GM21447 (cell line): ENCODE results near the gene YTHDF1.
A peak's percentile ranks its signal among the peaks of the same experiment; 100 is the strongest.
"Not testable (repeated sequence)": the region's sequence is repeated elsewhere in the genome, so short reads cannot be mapped to it uniquely, and the experiment has no call there.

Experiments used
- ATAC-seq: cut with Tn5 transposase; IDR thresholded peaks from one replicate; pipeline ENCODE4 v1.9.1; 2021; ENCODE audit not compliant: unreplicated experiment

The YTHDF1 gene

DNA sequence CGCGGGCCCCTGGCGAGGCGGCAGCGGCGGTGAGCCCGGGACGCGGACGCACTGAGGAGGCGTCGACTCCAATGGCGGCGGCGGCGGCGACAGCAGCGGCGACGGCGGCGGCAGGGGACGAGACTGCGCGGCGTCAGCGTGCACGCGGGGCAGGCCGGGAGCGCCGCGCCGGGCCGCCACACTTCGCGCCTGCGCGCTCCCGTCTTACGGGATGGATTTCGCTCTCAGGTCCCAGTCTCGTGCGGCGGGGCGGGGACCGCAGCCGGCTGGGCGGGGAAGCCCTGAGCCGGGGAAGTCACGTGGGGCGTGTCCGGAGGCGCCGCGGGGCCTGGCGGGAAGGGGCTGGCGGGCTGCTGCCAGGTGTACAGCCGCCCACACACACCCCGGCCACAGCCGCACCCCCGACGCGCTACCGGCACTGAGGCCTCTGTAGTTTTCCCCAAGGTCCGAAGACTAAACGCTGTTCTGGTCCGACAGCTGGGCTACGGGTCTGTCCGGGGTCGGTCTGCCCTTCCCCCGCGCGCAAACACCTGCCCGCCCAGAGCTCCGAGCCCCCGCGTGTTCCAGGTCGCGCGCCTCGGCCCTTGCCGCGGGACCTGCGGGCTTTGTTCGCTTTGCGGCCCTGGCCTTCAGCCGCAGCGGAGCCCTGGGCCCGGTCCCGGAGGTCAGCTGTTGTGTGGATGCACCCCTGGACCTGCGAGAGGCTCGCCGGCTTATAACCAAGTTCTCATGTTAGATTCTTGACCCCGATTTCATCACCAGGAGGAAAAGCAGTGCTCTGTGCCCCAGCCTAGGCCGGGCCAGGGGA, at the start of gene YTHDF1:
Gene YTHDF1 (minus strand): TSS at position 91 of the 808 bp plus-strand sequence. CDS start 239 bp downstream, outside the sequence.
- ATAC-seq, result peak; percentile 80

DNA sequence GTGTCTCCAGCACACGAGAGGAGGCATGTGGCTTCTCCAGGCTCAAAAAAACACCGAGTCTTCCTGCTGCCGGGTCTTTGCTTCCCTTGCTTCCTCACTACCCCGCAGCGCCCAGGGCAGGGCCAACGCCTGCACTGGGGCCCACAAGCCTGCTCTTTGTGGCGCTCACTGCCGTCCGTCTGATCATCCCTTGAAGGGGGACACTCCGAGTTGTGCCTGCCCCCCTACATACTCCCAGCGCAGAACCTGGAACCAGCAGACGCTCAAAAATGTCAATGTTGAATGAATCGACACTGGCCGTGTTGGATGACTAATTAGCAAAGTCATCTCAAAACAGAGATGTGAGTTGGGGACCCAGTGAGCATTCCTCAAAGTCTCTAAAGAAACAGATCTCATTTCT, 48.6 kb upstream of the YTHDF1 start:
- ATAC-seq, result no peak

DNA sequence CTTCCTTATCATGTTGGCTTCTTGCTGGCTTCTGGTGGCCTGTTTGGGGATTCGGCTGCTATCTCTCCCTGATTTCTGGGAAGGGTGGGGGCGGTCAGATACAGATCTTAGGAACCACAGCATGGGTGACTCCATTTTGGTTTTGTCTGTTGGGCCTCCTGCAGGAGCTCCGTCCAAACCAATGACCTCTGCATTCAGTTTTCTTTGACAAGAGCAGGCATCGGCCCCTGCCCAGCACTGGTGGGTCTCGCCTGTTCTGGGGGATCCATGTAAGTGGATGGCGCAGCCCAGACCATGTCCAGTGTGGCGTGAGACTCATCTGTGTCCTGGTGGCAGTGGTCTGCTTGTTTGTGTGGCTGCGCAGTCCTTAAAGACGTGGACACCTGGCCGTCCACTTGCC, 48.1 kb upstream of the YTHDF1 start:
- ATAC-seq, result no peak

DNA sequence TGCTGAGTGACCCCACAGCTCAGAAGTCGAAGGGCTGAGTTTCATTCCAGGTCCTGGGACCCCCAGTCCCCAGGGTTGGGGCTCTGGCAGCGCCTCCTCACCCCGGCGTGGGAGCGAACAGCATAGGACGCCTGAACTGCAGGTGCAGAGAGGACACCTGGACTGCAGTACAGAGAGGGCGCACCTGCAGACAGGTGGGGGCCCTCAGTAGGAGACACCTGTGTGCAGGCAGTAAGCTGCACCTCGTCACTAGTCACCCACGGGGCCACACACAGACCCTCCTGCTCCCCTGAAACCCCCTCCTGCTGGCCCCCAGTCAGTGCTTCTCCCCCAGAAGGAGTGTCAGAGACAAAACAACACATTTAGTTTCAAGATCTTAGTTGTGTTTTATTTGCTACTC, 46.9 kb upstream of the YTHDF1 start:
- no peak for ATAC-seq

DNA sequence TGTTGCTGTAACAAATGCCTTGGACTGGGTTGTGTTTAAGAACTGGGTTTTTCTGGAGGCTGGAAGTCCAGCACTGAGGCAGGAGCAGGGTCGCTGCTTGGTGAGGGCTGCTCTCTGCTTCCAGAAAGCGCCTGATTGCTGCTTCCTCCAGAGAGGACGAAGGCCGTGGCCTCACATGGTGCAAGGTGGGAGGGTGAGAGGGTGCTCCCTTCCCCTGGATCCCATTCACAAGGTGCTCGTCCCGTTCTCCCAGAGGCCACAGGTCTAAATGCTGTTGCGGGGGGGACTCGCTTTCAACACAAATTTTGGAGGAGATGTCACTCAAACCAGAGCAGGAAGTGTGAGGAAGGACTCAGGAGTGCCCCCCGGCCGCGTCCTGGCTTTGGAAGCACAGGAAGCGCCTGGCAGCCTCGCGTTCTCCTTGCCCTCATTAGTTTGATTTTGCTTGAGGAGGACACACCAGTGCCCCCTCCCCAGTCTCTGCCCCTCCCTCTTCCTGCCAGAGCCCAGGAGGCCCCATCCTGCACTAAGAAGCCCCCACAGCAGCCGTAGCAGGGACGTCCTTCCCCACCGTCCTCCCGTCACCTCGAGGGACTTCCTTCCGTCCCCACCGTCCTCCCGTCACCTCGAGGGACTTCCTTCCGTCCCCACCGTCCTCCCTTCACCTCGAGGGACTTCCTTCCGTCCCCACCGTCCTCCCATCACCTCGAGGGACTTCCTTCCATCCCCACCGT, 46.0 kb upstream of the YTHDF1 start:
- ATAC-seq, result no peak

DNA sequence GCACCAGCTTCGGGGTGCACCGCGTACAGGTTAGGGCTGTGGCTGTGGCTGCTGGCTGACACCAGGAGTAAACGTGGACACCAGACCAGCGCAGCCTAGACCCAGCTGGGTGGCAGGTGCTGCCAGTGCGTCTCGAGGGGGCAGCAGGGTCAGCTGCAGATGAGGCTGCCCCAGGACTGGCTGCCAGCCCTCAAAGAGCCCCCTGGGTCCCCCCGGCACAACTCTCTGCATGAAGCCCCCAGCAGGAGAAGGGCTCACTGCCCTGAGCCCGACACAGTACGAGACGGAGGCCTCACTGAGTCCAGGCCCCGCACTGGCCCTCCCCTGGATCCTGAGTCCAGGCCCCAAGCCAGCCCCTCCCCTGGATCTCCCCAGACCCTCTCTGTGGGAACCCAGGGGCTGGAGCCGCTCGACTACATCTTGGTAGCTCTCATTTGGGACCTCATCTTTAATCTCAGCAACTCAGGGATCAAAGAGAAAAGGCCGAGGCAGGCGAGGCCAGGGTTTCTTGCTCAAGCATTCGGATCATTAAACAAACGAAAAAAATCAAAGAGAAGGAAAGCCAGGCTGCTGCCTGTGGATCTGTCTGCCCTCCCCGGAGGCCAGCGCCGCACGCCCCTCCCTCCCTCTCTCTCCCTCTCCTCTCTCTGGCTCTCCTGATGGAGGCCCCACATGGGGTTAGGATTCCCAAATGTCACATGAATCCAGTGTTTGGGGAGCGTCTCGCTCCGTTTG, 45.3 kb upstream of the YTHDF1 start:
- ATAC-seq, result no peak

DNA sequence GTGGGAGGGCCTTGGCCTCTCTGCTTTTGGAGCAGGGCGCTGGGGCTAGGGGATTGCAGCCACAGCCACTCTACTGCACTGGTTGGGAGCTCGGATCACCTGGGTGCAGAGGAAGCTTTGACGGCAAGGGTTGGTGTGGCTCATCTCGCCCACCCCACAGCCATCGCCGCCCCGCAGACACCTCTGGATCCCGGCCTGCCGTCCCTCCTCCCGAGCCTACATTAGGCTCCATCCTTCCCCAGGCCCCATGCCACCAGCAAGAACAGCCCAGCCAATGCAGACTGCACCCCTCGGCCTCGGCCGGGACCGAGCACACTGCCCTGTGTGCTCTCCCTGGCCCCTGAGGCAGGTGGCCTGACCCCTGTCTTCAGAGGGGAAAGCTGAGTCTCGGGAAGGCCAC, 44.6 kb upstream of the YTHDF1 start:
- ATAC-seq, result no peak

DNA sequence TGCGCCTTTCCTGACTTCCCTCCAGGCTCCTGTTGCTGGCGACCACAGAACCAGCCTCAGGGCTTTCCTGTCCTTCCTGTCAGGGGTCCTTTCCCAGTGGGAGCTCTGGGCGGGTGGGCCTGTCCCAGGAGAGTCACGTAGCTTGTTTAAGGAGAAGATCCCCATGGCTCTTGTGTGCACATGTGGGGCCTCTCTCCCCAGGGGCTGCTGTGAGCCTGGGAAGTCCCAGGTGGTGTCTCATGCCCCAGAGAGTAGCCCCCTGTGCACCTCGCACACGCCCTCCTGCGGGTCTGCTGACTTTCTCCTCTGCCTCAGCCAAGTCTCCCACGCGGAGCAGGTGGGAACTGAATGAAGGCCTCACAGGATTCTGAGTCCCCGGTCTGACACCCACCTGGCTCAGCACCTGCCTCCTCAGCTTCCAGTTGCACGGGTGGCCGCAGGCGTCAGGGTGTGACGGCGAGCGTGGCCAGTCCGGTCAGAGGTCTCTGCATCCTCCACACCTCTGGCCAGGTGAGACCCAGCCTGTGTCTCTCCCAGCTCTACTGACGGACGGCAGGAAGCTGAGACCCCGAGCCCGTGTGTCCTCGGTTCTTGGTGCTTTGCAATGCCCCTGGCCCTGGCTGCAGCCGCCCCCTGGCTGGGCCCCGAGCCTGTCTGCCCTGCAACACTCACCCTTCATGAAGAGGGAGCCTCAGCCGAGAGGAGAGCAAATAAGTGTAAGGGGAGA, 44.0 kb upstream of the YTHDF1 start:
- no peak for ATAC-seq

DNA sequence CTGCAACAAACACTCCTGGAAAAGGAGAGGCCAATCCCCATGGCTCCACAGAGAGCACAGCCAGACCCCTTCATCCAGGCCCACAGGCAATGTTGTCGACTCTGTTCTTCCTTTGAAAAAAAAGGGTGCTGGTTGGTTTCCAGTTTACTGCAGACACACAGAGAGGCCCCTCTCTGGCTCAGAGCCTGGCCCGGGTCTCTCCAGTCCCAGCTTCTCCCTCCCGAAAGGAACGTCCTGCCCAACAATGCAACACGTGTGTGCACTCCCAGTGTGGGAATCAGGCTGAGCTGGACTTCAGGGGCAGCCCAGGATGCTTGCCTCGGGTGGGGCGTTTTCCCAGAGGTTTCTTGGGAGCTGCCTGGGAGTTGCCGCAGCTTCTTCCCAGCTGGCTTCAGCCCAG, 42.9 kb upstream of the YTHDF1 start:
- no peak for ATAC-seq

DNA sequence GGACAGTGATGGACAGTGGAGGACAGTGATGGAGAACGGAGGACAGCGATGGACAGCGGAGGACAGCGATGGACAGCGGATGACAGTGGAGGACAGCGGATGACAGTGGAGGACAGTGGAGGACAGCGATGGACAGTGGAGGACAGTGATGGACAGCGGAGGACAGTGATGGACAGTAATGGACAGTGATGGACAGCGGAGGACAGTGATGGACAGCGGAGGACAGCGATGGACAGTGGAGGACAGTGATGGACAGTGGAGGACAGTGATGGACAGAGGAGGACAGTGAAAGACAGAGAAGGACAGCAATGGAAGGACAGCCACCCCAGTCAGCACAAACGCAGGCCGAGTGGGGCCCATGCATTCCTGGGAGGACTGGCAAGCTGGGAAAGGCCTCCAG, 41.7 kb upstream of the YTHDF1 start:
- ATAC-seq, result no peak

DNA sequence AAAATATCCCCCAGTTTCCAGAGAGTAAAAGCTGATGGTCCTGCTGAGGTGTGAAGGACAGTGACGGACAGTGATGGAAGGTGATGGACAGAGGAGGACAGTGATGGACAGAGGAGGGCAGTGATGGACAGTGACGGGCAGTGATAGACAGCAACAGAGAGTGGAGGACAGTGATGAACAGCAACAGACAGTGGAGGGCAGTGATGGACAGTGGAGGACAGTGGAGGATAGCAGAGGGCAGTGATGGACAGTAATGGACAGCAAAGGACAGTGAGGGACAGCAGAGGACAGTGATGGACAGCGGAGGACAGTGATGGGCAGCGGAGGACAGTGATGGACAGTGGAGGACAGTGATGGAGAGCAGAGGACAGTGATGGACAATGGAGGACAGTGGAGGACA, 41.0 kb upstream of the YTHDF1 start:
- no peak for ATAC-seq

DNA sequence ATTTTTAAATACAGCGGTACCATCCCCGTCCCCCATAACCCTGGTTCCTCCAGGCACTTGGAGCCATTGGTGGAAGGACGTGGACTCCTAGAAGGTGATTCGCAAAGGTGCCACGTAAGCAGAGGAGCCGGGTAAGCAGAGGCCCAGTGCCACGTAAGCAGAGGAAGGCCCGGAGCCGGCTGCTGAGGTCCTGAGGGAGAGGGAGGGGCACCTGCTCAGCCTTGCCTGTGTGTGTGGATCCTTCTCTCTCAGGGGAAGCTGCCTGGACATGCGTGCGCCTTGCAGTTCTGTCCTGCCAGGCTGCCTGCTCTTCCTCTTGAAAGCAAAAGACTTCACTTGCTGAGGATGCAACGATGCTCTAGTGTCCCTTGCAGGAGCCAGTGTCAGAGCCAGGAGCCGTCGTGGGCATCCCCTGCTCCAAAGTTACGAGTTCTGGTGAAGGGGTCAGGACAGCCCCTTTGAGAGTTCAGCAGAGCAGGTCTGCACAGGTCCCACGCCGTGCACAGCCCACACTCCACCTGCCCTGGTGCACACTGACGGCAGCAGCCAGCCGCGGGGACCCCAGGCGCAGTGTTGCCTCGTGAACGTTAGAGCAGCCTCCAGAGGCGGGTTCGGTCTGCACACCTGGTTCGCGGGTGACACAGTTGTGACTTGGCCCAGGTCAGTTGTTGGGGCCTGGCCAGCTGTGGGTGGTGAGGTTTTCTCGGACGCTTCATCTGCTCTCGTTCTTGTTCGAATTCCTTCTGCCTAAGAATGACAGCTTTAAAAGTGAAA, 40.2 kb upstream of the YTHDF1 start:
- no peak for ATAC-seq

DNA sequence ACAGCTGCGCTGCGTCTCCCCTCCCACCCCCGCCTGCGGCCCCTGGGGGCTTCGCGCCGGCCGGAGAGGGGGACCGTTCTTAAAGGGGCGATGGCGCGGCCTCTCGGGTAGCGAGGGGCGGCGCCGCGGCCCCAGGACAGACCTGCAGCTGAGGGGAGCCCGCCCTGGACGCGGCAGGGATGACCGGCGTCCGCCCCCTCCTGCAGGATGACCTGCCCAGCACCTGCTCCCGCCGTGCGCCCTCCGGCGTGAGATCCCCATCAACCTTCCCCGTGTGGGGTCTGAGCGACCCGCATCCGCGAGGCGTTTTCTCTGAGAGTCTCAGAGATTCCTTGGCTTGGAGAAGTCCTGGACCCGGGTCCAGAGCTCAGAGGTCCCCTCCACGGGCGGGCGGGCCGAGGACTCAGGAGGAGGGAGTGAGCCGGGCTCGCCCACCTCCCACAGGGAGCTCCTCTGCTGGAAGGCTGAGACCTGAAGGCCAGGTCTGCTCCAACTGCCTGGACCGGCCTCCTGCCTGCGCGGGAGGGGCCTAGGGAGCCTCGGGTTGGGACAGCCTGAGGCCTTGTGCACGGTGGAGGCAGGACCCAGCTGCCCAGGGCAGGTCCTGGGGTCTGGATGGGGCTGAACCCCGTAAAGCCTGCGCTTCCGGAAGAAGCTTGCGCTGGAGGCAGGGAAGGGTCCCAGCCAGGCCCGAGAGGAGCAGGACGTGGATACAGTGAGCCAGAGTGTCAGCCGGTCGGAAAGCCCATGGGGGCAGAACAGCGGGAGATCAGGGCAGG, 38.9 kb upstream of the YTHDF1 start:
- ATAC-seq, result no peak

DNA sequence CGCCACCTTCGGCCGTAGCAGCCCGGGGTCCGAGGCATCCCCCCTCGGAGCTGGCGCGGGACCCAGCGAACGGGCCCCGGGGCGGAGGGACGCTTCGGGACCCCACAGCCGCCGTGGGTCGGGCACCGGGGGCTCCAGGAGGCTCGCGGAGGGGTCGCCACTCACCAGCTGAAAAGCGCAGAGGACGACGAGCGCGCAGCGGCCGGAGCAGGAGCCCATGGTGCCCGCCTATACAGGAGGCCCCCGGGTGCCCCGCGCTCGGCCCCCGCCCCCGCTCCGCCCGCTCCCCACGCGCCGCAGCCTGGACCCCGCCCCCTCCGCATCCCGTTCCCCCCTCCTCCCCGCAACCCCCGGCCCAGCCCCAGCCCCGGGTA, 38.3 kb upstream of the YTHDF1 start, which contains the start of gene NKAIN4:
Gene NKAIN4 (minus strand): TSS at position 232 of the 374 bp plus-strand sequence. CDS start 13 bp downstream, at position 219.
- no peak for ATAC-seq

DNA sequence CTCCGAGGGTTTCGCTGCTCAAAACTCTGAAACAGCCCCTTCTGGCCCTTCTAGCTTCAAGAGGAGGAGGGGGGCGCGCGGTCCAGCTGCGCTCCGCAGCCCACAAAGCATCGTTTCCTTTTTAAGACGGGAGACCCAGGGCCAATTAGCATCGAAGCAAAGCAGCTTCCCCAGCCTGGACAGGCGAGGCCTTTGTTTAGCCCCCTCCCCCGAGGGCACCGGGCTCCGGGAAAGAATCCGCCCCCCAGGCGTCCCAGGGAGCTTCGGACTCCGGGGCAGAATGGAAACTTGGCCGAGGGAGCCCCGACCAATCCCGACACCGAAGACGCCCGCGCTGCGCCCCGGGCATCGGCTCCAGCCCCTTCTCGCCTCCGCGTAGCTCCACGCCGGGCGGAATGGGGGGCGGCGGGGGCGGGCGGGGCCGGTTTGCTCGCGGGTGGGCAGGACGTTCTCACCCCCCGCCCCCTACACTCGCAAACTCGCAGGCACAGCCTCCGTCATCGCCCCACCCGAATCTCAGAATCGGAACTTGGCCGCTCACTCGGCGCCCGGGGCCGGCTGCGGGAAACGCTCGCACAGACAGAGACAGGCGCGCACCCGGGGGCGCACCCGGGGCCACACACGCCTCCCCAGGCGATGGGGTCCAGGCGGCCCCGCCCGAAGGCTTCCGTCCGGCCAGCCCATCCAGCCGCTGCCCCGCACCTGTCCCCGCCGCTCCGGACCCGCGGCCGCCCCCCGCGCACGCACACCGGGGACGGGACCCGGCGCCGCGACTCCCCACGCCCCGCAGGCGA, 37.7 kb upstream of the YTHDF1 start:
- no peak for ATAC-seq

DNA sequence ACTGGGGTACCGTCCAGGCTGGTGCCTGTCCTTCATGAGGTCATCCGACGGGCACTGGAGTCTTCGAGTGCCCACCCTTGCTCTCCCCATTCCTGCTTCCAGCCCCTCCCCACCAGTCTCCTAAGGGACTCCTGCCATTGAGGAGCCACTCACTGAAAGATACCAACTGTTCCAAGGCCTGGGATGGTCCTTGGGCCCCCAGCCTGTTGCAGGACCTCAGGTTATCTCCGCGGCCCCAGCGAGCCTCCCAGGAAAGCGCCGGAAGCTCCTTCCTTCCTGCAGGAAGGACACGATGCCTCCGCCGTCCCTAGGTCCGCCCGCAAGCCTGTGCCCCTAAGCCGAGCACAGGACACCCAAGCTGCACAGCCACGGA, 37.1 kb upstream of the YTHDF1 start:
- no peak for ATAC-seq

DNA sequence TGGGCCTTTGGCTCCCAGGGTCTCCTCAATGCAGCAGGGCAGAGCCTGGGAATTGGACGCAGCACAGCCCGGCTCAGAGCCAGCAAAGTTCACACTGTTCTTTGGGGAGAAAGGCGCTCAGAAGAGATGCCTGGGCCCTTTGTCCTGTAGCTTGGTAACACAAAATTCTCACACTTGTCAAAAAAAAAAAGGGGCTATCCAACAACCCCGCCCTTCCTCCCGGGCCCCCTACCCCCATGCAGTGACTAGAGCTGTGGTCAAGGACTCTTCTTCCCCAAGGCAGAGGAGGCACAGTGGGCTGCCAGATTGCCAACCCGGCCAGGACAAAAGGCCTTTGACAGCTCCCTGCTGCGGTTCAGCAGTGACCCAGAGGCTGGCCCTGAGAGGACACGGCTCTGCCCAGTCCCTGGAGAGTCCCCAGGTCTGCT, 36.4 kb upstream of the YTHDF1 start:
- ATAC-seq, result no peak

DNA sequence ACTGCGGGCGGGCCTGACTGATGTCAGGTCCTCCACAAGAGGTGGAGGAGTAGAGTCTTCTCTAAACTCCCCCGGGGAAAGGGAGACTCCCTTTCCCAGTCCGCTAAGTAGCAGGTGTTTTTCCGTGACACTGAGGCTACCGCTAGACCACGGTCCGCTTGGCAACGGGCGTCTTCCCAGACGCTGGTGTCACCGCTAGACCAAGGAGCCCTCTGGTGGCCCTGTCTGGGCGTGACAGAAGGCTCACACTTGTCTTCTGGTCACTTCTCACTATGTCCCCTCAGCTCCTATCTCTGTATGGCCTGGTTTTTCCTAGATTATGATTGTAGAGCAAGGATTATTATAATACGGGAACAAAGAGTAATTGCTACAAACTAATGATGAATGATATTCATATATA, 35.4 kb upstream of the YTHDF1 start:
- not testable (repeated sequence) for ATAC-seq

DNA sequence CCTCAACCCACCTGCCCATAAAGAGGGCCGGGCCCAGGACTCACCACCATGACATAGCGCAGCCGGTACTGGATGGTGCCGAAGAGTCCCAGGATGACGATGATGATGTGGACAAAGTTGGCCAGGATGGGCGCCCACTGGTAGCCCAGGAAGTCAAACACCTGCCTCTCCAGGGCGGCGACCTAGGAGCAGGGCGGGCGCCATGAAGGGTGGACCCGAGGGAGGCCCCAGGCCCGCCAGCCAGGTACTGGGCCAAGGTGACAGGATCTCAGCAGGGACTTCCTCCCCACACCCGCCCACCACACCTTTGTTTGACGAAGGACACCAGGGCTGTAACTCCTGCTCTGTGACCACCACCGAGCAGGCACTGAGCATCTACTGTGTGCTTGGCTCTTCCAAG, 34.0 kb upstream of the YTHDF1 start:
- ATAC-seq, result no peak
